Breast epithelium (tissue), 3 donors: ENCODE data around the gene YWHAG.
A peak's percentile ranks its signal among the peaks of the same experiment; 100 is the strongest.

ENCODE experiments used
- CTCF ChIP-seq, 3 donors: fragments of 450-650 bp; IDR thresholded peaks; one replicate each; pipeline ENCODE4 v1.5.1; 2016 to 2017; ENCODE audit warnings: antibody characterized with exemption in 3 of 3, mild to moderate bottlenecking in 3 of 3, moderate library complexity in 3 of 3
- POLR2A ChIP-seq: fragments of 450-650 bp; IDR thresholded peaks from one replicate; pipeline ENCODE4 v1.6.1; 2016; ENCODE audit warnings: antibody characterized with exemption, mild to moderate bottlenecking, moderate library complexity
- POLR2AphosphoS5 ChIP-seq, 3 donors: sonication (generic); formaldehyde crosslinking; IDR thresholded peaks; one replicate each; pipeline ENCODE4 v1.6.1; 2017; ENCODE audit warnings: antibody characterized with exemption in 3 of 3

- TF ChIP-seq POLR2A = no peak
- TF ChIP-seq CTCF (IDR thresholded peaks at IDR 0.05) = no peak
- TF ChIP-seq POLR2AphosphoS5 (IDR thresholded peaks at IDR 0.05) = peak in 1 of 3 donors; percentile 21
These were observed 38.8 kb upstream of the YWHAG start for GRCh38 chr7:76397409-76398183.
